Neural progenitor cell (in vitro differentiated cells): ENCODE results near the gene SYNPR. TPM values are rescaled to one million over a fixed set of nuclear protein-coding genes. Genes with fewer than 3 reads are reported as not detected.

Source experiments
- DNase-seq: peaks from one replicate; pipeline ENCODE4 v3.0.0-alpha.2; 2016; ENCODE audit warnings: low spot score
- H2AFZ ChIP-seq: fragments of 200-600 bp; sonication (generic); replicated peaks from 2 replicates; pipeline ENCODE4 v1.6.1; 2016; ENCODE audit warnings: antibody characterized with exemption
- H3F3A ChIP-seq: fragments of 200-600 bp; sonication (generic); 2 replicates; pipeline ENCODE4 v1.6.1; 2016; ENCODE audit warnings: antibody characterized with exemption, low read depth
- H3K27ac ChIP-seq: fragments of 200-600 bp; sonication (generic); 2 replicates; pipeline ENCODE4 v1.5.1; 2016; ENCODE audit warnings: mild to moderate bottlenecking
- H3K27me3 ChIP-seq: fragments of 200-600 bp; sonication (generic); 2 replicates; pipeline ENCODE4 v1.6.1; 2016; ENCODE audit warnings: mild to moderate bottlenecking, moderate library complexity
- H3K36me3 ChIP-seq: fragments of 200-600 bp; sonication (generic); 2 replicates; pipeline ENCODE4 v1.5.1; 2016
- H3K4me1 ChIP-seq: fragments of 200-600 bp; sonication (generic); 2 replicates; pipeline ENCODE4 v1.6.1; 2016; ENCODE audit warnings: mixed run types
- H3K4me2 ChIP-seq: fragments of 200-600 bp; sonication (generic); 2 replicates; pipeline ENCODE4 v1.6.1; 2016
- H3K4me3 ChIP-seq: fragments of 200-600 bp; sonication (generic); 2 replicates; pipeline ENCODE4 v1.5.1; 2016
- H3K79me2 ChIP-seq: fragments of 200-600 bp; sonication (generic); 2 replicates; pipeline ENCODE4 v1.6.1; 2016; ENCODE audit warnings: low read depth
- H3K9ac ChIP-seq: fragments of 200-600 bp; sonication (generic); 2 replicates; pipeline ENCODE4 v1.6.1; 2016
- H3K9me3 ChIP-seq: fragments of 200-600 bp; sonication (generic); 2 replicates; pipeline ENCODE4 v1.5.1; 2016; ENCODE audit warnings: low read depth
- H4K20me1 ChIP-seq: fragments of 200-600 bp; sonication (generic); 2 replicates; pipeline ENCODE4 v1.6.1; 2016; ENCODE audit warnings: low read depth
- H3K27ac Mint-ChIP-seq: 3 replicates; pipeline ENCODE4 v1.8.0; 2021; ENCODE audit warnings: mixed read lengths
- H3K27me3 Mint-ChIP-seq: 2 replicates; pipeline ENCODE4 v1.8.0; 2022; ENCODE audit warnings: low read depth, mild to moderate bottlenecking, inconsistent platforms, moderate library complexity, mixed read lengths; ENCODE audit not compliant: insufficient read depth
- H3K36me3 Mint-ChIP-seq: 3 replicates; pipeline ENCODE4 v1.8.0; 2021; ENCODE audit warnings: mixed read lengths
- H3K4me1 Mint-ChIP-seq: 3 replicates; pipeline ENCODE4 v1.8.0; 2021; ENCODE audit warnings: mixed read lengths
- H3K4me3 Mint-ChIP-seq: 3 replicates; pipeline ENCODE4 v1.8.0; 2021; ENCODE audit warnings: mild to moderate bottlenecking, moderate library complexity, mixed read lengths
- H3K9me3 Mint-ChIP-seq: 3 replicates; pipeline ENCODE4 v1.8.0; 2020; ENCODE audit warnings: mixed read lengths
- CTCF ChIP-seq: fragments of 200-600 bp; sonication (generic); IDR thresholded peaks from 2 replicates; pipeline ENCODE4 v1.5.1; 2017; ENCODE audit warnings: antibody characterized with exemption, mild to moderate bottlenecking
- EZH2 ChIP-seq: fragments of 200-600 bp; sonication (generic); IDR thresholded peaks from 2 replicates; pipeline ENCODE4 v1.6.1; 2017; ENCODE audit warnings: antibody characterized with exemption, mild to moderate bottlenecking, moderate library complexity
- EZH2phosphoT487 ChIP-seq: fragments of 200-600 bp; sonication (generic); IDR thresholded peaks from 2 replicates; pipeline ENCODE4 v1.6.1; 2017; ENCODE audit warnings: antibody characterized with exemption
- total RNA-seq: library from RNA; depleted of rRNA; stranded (reverse); fragments of >200 nt; gene quantifications from 2 replicates; pipeline ENCODE4 v1.2.3, GENCODE V29; 2015; ENCODE audit warnings: low replicate concordance

SYNPR gene
- total RNA-seq, 1 donor from 2014 or later, result 0.30 TPM

- H3K36me3 ChIP-seq, result no peaks in the 10 kb centered on the region
- peaks cover 8% of the 10 kb centered on the region for H3K4me1 ChIP-seq
- no peak for DNase-seq
- H3K9me3 ChIP-seq, result no peaks in the 10 kb centered on the region
- H3K27me3 ChIP-seq, result no peaks in the 10 kb centered on the region
- no peak overlapping the region for H3K4me2 ChIP-seq
- Mint-ChIP-seq H3K27me3 (no peaks in the 10 kb centered on the region), H3K27ac (no peak overlapping the region), H3K4me1 (peaks cover 11% of the 10 kb centered on the region), H3K4me3 (no peak overlapping the region), H3K9me3 (no peaks in the 10 kb centered on the region), H3K36me3 (no peaks in the 10 kb centered on the region)
- H4K20me1 ChIP-seq, result no peaks in the 10 kb centered on the region
- no peak overlapping the region for H3K9ac ChIP-seq
- no peak for TF ChIP-seq EZH2
- TF ChIP-seq CTCF, result no peak
- TF ChIP-seq EZH2phosphoT487, result no peak
- no peak overlapping the region for H3K4me3 ChIP-seq
- H3K27ac ChIP-seq, result no peak overlapping the region
- no peaks in the 10 kb centered on the region for H3K79me2 ChIP-seq
- H3F3A ChIP-seq, result no peaks in the 10 kb centered on the region
- H2AFZ ChIP-seq, result no peak overlapping the region
Measured at GRCh38 chr3:63324621-63325020, 46.5 kb downstream of the SYNPR start.

GRCh38 chr3:63325386-63325785, 47.3 kb downstream of the SYNPR start:
- DNase-seq, result no peak
- Mint-ChIP-seq H3K4me1 (peaks cover 11% of the 10 kb centered on the region), H3K4me3 (no peak overlapping the region), H3K9me3 (no peaks in the 10 kb centered on the region), H3K36me3 (no peaks in the 10 kb centered on the region), H3K27ac (no peak overlapping the region), H3K27me3 (no peaks in the 10 kb centered on the region)
- Histone ChIP-seq H3K27me3 (no peaks in the 10 kb centered on the region), H3K36me3 (no peaks in the 10 kb centered on the region), H3K4me3 (no peak overlapping the region), H3F3A (no peaks in the 10 kb centered on the region), H3K27ac (no peak overlapping the region), H3K4me1 (peaks cover 8% of the 10 kb centered on the region), H3K9ac (no peak overlapping the region), H3K9me3 (no peaks in the 10 kb centered on the region), H4K20me1 (no peaks in the 10 kb centered on the region), H3K79me2 (no peaks in the 10 kb centered on the region), H2AFZ (no peak overlapping the region), H3K4me2 (no peak overlapping the region)
- TF ChIP-seq EZH2 (no peak), EZH2phosphoT487 (no peak), CTCF (no peak)

GRCh38 chr3:63328365-63328764, 50.3 kb downstream of the SYNPR start:
- Histone ChIP-seq H3K9me3 (no peaks in the 10 kb centered on the region), H3K27ac (no peak overlapping the region), H3K79me2 (no peaks in the 10 kb centered on the region), H4K20me1 (no peaks in the 10 kb centered on the region), H3K4me2 (no peak overlapping the region), H3F3A (no peaks in the 10 kb centered on the region), H2AFZ (no peak overlapping the region), H3K4me1 (no peaks in the 10 kb centered on the region), H3K36me3 (no peaks in the 10 kb centered on the region), H3K27me3 (no peaks in the 10 kb centered on the region), H3K4me3 (no peak overlapping the region), H3K9ac (no peak overlapping the region)
- TF ChIP-seq EZH2 (no peak), EZH2phosphoT487 (no peak), CTCF (no peak)
- Mint-ChIP-seq H3K27me3 (no peaks in the 10 kb centered on the region), H3K27ac (no peak overlapping the region), H3K9me3 (no peaks in the 10 kb centered on the region), H3K36me3 (no peaks in the 10 kb centered on the region), H3K4me3 (no peak overlapping the region), H3K4me1 (peaks cover 13% of the 10 kb centered on the region)
- no peak for DNase-seq

GRCh38 chr3:63331520-63331919, 53.4 kb downstream of the SYNPR start:
- Mint-ChIP-seq H3K36me3 (no peaks in the 10 kb centered on the region), H3K4me3 (no peak overlapping the region), H3K4me1 (peaks cover 13% of the 10 kb centered on the region), H3K9me3 (no peaks in the 10 kb centered on the region), H3K27ac (no peak overlapping the region), H3K27me3 (peaks cover 6% of the 10 kb centered on the region)
- Histone ChIP-seq H3K4me3 (no peak overlapping the region), H3F3A (no peaks in the 10 kb centered on the region), H3K27ac (no peak overlapping the region), H2AFZ (no peak overlapping the region), H3K36me3 (no peaks in the 10 kb centered on the region), H3K79me2 (no peaks in the 10 kb centered on the region), H3K9ac (no peak overlapping the region), H3K9me3 (no peaks in the 10 kb centered on the region), H4K20me1 (no peaks in the 10 kb centered on the region), H3K4me2 (no peak overlapping the region), H3K4me1 (no peaks in the 10 kb centered on the region), H3K27me3 (no peaks in the 10 kb centered on the region)
- no peak for DNase-seq
- TF ChIP-seq CTCF (no peak), EZH2phosphoT487 (no peak), EZH2 (no peak)
